ENCODE results near the gene PCDHGA3.
"Not testable (repeated sequence)": the region's sequence is repeated elsewhere in the genome, so short reads cannot be mapped to it uniquely, and the experiment has no call there.

PCDHGA3 gene

DNA sequence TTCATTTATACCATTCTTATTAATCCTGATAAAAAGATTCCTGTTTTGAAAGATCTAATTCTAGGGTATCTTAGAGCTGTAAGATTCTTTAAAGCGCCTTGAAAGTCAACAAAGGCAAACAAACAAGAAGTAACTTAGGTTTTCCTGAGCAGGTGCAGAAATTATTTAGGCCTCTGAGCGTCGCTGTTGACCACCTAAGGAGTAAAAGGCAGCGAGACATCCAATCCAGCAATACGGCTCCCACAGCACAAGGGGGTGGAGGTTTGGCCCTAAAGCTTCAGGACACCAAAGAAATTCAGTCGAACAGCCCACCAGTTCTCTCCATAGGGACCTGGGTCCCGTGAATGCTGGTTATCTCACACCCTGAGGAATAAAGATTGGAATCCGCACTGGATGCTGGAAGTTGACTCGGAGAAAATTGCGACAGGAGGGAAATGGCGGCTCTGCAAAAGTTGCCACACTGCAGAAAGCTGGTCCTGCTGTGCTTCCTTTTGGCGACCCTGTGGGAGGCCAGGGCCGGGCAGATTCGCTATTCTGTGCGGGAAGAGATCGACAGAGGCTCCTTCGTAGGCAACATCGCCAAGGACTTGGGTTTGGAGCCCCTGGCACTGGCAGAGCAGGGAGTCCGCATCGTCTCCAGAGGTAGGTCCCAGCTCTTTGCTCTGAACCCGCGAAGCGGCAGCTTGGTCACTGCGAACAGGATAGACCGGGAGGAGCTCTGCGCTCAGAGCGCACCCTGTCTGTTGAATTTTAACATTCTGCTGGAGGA is 4.9 kb upstream of the PCDHGA3 start, which contains the start of gene PCDHGA2:
Gene PCDHGA2 (plus strand): TSS at position 223 of the 769 bp plus-strand sequence.
- no peak for DNase-seq (ENCODE audit: extremely low read depth, low read depth)
- TF ChIP-seq, protein P1, sequence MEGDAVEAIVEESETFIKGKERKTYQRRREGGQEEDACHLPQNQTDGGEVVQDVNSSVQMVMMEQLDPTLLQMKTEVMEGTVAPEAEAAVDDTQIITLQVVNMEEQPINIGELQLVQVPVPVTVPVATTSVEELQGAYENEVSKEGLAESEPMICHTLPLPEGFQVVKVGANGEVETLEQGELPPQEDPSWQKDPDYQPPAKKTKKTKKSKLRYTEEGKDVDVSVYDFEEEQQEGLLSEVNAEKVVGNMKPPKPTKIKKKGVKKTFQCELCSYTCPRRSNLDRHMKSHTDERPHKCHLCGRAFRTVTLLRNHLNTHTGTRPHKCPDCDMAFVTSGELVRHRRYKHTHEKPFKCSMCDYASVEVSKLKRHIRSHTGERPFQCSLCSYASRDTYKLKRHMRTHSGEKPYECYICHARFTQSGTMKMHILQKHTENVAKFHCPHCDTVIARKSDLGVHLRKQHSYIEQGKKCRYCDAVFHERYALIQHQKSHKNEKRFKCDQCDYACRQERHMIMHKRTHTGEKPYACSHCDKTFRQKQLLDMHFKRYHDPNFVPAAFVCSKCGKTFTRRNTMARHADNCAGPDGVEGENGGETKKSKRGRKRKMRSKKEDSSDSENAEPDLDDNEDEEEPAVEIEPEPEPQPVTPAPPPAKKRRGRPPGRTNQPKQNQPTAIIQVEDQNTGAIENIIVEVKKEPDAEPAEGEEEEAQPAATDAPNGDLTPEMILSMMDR (IDR thresholded peaks at IDR 0.05; ENCODE audit: low read depth, low read length, missing control alignments), result peak; percentile 48
- H3K4me3 ChIP-seq (replicated peaks; ENCODE audit: low read depth, low read length), result peak within 1 kb of the TSS; percentile 11; the same call in 1 of the 2 replicates

DNA sequence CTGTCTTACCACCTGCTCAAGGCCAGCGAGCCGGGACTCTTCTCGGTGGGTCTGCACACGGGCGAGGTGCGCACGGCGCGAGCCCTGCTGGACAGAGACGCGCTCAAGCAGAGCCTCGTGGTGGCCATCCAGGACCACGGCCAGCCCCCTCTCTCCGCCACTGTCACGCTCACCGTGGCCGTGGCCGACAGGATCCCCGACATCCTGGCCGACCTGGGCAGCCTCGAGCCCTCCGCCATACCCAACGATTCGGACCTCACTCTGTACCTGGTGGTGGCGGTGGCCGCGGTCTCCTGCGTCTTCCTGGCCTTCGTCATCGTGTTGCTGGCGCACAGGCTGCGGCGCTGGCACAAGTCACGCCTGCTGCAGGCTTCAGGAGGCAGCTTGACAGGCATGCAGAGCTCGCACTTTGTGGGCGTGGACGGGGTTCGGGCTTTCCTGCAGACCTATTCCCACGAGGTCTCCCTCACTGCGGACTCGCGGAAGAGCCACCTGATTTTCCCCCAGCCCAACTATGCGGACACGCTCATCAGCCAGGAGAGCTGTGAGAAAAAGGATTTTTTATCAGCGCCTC is 2.8 kb upstream of the PCDHGA3 start:
- not testable (repeated sequence) for H3K4me3 ChIP-seq (replicated peaks; ENCODE audit: low read depth, low read length); DNase-seq (ENCODE audit: extremely low read depth, low read depth)

DNA sequence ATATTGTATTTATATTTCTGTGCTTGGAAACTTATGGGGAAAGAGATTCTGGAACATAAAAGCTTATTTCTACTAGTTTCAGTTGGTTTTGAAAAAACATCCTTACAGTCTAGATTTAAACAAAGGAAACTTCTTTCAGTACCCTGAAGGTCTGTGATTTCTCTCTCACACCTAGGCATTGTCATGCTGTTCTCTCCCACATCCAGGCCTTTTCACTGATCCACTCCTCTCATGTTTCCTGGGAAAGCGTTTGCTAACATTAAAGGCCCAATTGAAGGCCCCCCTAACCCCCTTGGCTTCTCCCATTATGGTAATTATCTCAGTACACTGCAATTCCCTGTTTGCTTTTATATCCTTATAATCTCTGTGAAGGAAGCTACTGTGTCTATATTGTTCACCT is 856 bp upstream of the PCDHGA3 start:
- TF ChIP-seq, protein P1 (IDR thresholded peaks at IDR 0.05; ENCODE audit: low read depth, low read length, missing control alignments), result no peak
- no peak overlapping the region for H3K4me3 ChIP-seq (replicated peaks; ENCODE audit: low read depth, low read length)
- DNase-seq (ENCODE audit: extremely low read depth, low read depth), result no peak

DNA sequence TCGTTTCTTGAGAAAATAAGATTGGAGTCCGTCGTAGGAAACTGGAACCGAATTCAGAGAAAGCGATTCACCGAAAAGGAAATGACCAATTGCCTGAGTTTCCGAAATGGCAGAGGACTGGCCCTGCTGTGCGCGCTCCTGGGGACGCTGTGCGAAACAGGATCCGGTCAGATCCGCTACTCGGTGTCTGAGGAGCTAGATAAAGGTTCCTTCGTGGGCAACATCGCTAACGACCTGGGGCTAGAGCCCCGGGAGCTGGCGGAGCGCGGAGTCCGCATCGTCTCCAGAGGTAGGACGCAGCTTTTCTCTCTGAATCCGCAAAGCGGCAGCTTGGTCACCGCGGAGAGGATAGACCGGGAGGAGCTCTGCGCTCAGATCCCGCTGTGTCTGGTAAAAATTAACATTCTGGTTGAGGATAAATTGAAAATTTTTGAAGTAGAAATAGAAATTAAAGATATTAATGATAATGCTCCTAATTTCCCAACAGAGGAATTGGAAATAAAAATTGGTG is 379 bp downstream of the PCDHGA3 start:
- TF ChIP-seq, protein P1 (IDR thresholded peaks at IDR 0.05; ENCODE audit: low read depth, low read length, missing control alignments), result no peak
- H3K4me3 ChIP-seq (replicated peaks; ENCODE audit: low read depth, low read length), result no peak overlapping the region
- no peak for DNase-seq (ENCODE audit: extremely low read depth, low read depth)

DNA sequence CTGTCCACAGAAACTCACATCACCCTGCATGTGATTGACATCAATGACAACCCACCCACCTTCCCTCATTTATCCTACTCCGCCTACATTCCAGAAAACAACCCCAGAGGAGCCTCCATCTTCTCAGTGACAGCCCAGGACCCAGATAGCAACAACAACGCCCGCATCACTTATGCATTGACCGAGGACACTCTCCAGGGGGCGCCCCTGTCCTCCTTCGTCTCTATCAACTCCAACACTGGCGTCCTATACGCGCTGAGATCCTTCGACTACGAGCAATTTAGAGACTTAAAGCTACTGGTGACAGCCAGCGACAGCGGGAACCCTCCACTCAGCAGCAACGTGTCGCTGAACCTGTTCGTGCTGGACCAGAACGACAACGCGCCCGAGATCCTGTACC is 1.7 kb downstream of the PCDHGA3 start:
- no peak for DNase-seq (ENCODE audit: extremely low read depth, low read depth)
- H3K4me3 ChIP-seq (replicated peaks; ENCODE audit: low read depth, low read length), result no peak overlapping the region
- TF ChIP-seq, protein P1 (IDR thresholded peaks at IDR 0.05; ENCODE audit: low read depth, low read length, missing control alignments), result peak; percentile 3

DNA sequence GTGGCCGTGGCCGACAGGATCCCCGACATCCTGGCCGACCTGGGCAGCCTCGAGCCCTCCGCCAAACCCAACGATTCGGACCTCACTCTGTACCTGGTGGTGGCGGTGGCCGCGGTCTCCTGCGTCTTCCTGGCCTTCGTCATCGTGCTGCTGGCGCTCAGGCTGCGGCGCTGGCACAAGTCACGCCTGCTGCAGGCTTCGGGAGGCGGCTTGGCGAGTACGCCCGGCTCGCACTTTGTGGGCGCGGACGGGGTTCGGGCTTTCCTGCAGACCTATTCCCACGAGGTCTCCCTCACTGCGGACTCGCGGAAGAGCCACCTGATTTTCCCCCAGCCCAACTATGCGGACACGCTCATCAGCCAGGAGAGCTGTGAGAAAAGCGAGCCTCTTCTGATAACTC is 2.4 kb downstream of the PCDHGA3 start:
- H3K4me3 ChIP-seq (replicated peaks; ENCODE audit: low read depth, low read length); DNase-seq (ENCODE audit: extremely low read depth, low read depth): not testable (repeated sequence)

DNA sequence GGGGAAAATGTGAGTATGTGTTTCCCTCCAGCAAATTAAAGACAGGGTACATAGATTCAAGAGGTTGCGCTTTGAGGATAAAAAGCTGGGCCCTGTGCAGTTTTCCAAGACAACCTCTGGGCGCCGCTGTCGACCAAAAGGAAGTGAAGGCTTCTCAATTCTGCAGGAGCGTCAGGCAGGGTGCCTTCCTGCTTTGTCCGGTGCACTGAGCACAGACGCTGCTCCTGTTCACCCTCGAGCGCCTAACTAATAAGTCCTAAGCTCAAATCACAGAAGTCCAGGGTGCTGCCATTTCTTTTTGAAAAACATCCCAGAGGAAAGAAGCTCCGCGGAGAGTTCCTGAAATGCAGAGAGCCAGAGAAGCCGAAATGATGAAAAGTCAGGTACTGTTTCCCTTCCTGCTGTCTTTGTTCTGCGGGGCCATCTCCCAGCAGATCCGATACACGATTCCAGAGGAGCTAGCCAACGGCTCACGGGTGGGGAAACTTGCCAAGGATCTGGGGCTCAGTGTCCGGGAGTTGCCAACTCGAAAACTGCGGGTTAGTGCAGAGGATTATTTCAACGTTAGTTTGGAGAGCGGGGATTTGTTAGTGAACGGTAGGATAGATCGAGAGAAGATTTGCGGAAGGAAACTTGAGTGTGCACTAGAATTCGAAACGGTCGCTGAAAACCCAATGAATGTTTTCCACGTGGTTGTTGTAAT is 6.4 kb downstream of the PCDHGA3 start, which contains the start of gene PCDHGB1:
Gene PCDHGB1 (plus strand): TSS at position 183 of the 703 bp plus-strand sequence. CDS start 162 bp downstream, at position 345.
- TF ChIP-seq, protein P1 (IDR thresholded peaks at IDR 0.05; ENCODE audit: low read depth, low read length, missing control alignments), result peak; percentile 52
- DNase-seq (ENCODE audit: extremely low read depth, low read depth), result no peak
- 0 out of 2 replicates have a peak within 1 kb of the TSS, but pooled peaks have one; percentile 0 for H3K4me3 ChIP-seq (replicated peaks; ENCODE audit: low read depth, low read length)
